ENCODE results near the gene CNP. TPM values are rescaled to one million over a fixed set of nuclear protein-coding genes. Genes with fewer than 3 reads are reported as not detected.

The CNP gene
- total RNA-seq, 4 donors from 2014 or later = 10.2 to 74.7 (median 40.2) TPM

DNA sequence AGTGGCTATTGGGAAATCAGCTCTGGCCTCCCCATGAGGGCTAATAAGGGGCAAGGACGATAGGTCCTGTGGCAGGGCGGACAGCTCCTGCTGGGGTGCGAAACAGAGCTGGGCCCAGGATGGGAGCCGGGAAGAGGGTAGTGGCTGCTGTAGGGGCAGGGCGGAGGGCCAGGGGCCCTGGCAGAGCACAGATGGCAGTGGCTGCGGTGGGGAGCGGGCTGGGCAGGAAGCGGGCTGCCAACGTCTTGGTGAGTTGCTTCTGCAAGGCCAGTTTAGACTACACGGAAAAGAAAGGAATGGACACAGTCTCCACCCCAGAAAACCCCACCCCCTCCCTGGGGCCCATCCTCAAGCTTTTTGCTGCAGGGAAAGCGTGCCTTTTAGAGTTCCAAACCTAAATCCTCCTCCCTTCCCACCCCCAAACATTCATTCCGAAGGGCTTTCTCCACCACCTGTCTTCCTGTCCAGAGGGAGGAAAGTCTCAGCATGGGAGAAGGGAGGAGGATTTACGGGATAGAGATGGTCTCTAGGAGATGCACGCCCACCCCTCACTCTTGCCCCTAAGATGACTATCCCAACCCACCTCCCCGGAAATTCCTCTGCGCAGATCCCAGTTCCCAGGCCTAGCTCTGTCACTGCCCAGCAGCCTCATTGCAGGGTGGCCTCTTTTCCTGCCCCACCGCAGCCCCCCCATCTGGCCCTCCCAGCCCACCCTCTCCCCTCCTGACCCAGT, 60.4 kb downstream of the CNP start:
- H3K27ac ChIP-seq = no peak overlapping the region

More for the DNA sequence above, 60.4 kb downstream of the CNP start:
- TF ChIP-seq, protein P1, sequence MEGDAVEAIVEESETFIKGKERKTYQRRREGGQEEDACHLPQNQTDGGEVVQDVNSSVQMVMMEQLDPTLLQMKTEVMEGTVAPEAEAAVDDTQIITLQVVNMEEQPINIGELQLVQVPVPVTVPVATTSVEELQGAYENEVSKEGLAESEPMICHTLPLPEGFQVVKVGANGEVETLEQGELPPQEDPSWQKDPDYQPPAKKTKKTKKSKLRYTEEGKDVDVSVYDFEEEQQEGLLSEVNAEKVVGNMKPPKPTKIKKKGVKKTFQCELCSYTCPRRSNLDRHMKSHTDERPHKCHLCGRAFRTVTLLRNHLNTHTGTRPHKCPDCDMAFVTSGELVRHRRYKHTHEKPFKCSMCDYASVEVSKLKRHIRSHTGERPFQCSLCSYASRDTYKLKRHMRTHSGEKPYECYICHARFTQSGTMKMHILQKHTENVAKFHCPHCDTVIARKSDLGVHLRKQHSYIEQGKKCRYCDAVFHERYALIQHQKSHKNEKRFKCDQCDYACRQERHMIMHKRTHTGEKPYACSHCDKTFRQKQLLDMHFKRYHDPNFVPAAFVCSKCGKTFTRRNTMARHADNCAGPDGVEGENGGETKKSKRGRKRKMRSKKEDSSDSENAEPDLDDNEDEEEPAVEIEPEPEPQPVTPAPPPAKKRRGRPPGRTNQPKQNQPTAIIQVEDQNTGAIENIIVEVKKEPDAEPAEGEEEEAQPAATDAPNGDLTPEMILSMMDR (IDR thresholded peaks at IDR 0.05) = no peak
- TF ChIP-seq POLR2A (IDR thresholded peaks at IDR 0.05) = no peak
- Histone ChIP-seq H3K4me1 (no peaks in the 10 kb centered on the region), H3K27me3 (no peaks in the 10 kb centered on the region), H3K36me3 (no peaks in the 10 kb centered on the region), H3K4me3 (no peak overlapping the region), H3K9me3 (no peaks in the 10 kb centered on the region)
- intact Hi-C loops (cut with DNase I; ENCODE audit: low total_unique reads) = loop anchor here (5.0 to 10.0 kb wide), 2 partner anchors 62 to 90 kb away; partner anchors contain the start of gene CNP
- DNase-seq = no peak

Other genes starting within 250 kb of the CNP start
- gene HAP1, start 232.2 kb upstream of the CNP start, total RNA-seq = 1 to 10 TPM in 1 of 4 donors, not detected in 3; 2.2 TPM
- gene JUP, start 180.1 kb upstream of the CNP start, total RNA-seq = 100 to 1,000 TPM in 1 of 4 donors, 10 to 100 TPM in 3; 49.1 to 110 (median 70.0) TPM
- 10 to 100 TPM in 3 of 4 donors, 1 to 10 TPM in 1; 10.0 to 67.0 (median 35.1) TPM for gene P3H4, start 154.8 kb upstream of the CNP start, total RNA-seq
- 100 to 1,000 TPM in 2 of 4 donors, 10 to 100 TPM in 2; 22.9 to 226 (median 89.5) TPM for gene FKBP10, start 153.8 kb upstream of the CNP start, total RNA-seq
- 10 to 100 TPM; 32.5 to 77.9 (median 68.1) TPM for gene NT5C3B, start 130.6 kb upstream of the CNP start, total RNA-seq
- gene KLHL10, start 129.0 kb upstream of the CNP start, total RNA-seq = 1 to 10 TPM in 1 of 4 donors, under 1 TPM in 1, not detected in 2; 0.70 to 1.2 TPM
- gene KLHL11, start 101.4 kb upstream of the CNP start, total RNA-seq = 10 to 100 TPM; 19.7 to 73.3 (median 38.5) TPM
- gene ACLY, start 47.8 kb upstream of the CNP start, total RNA-seq = 100 to 1,000 TPM in 1 of 4 donors, 10 to 100 TPM in 3; 30.0 to 108 (median 67.3) TPM
- gene ODAD4, start 36.2 kb upstream of the CNP start, total RNA-seq = 1 to 10 TPM in 3 of 4 donors, not detected in 1; 1.8 to 3.2 (median 3.2) TPM
- 100 to 1,000 TPM in 1 of 4 donors, 10 to 100 TPM in 3; 25.1 to 107 (median 53.1) TPM for gene DNAJC7, start 50.6 kb downstream of the CNP start, total RNA-seq
- 10 to 100 TPM in 3 of 4 donors, 1 to 10 TPM in 1; 2.4 to 35.4 (median 26.8) TPM for gene NKIRAS2, start 53.3 kb downstream of the CNP start, total RNA-seq
- gene C17orf113, start 83.8 kb downstream of the CNP start, total RNA-seq = 1 to 10 TPM in 2 of 4 donors, under 1 TPM in 1, not detected in 1; 0.77 to 3.3 (median 2.1) TPM
- 1 to 10 TPM in 1 of 4 donors, under 1 TPM in 1, not detected in 2; 0.48 to 1.0 TPM for gene ZNF385C, start 131.7 kb downstream of the CNP start, total RNA-seq
- 10 to 100 TPM; 12.9 to 21.3 (median 16.2) TPM for gene DHX58, start 145.9 kb downstream of the CNP start, total RNA-seq
- 10 to 100 TPM; 20.9 to 80.9 (median 39.2) TPM for gene KAT2A, start 154.6 kb downstream of the CNP start, total RNA-seq
- under 1 TPM in 1 of 4 donors, not detected in 3; 0.28 TPM for gene HSPB9, start 156.0 kb downstream of the CNP start, total RNA-seq
- 100 to 1,000 TPM in 1 of 4 donors, 10 to 100 TPM in 3; 51.7 to 105 (median 68.0) TPM for gene RAB5C, start 188.2 kb downstream of the CNP start, total RNA-seq
- under 1 TPM in 1 of 4 donors, not detected in 3; 0.55 TPM for gene KCNH4, start 214.3 kb downstream of the CNP start, total RNA-seq
- 1 to 10 TPM in 1 of 4 donors, not detected in 3; 1.0 TPM for gene HCRT, start 218.7 kb downstream of the CNP start, total RNA-seq
- 10 to 100 TPM in 2 of 4 donors, 1 to 10 TPM in 2; 8.2 to 26.8 (median 17.5) TPM for gene GHDC, start 227.7 kb downstream of the CNP start, total RNA-seq